Testis (tissue), 3 donors: ENCODE results near the gene KMT2B. TPM values are rescaled to one million over a fixed set of nuclear protein-coding genes. Genes with fewer than 3 reads are reported as not detected.

Experiments
- DNase-seq: peaks from one replicate; pipeline ENCODE4 v3.0.0-alpha.2; 2019
- H3K27ac ChIP-seq, 2 donors: fragments of 200-600 bp; sonication (generic); one replicate each; pipeline ENCODE4 v1.5.1; 2019
- H3K27me3 ChIP-seq: fragments of 200-600 bp; sonication (generic); one replicate; pipeline ENCODE4 v1.5.1; 2019
- H3K36me3 ChIP-seq: fragments of 200-600 bp; sonication (generic); one replicate; pipeline ENCODE4 v1.5.1; 2017; ENCODE audit warnings: low read depth; ENCODE audit errors: missing control alignments
- H3K4me1 ChIP-seq: fragments of 200-600 bp; sonication (generic); one replicate; pipeline ENCODE4 v1.5.1; 2019
- H3K4me3 ChIP-seq, 2 donors: fragments of 200-600 bp; sonication (generic); one replicate each; pipeline ENCODE4 v1.5.1; 2017 to 2019
- H3K9me3 ChIP-seq: fragments of 200-600 bp; sonication (generic); one replicate; pipeline ENCODE4 v1.5.1; 2017
- CTCF ChIP-seq, 3 experiments: fragments of 450-650 bp in 2 of 3; fragments of 200-600 bp in 1 of 3; sonication (generic) in 1 of 3; IDR thresholded peaks; one replicate each; pipeline ENCODE4 v1.5.1; 2016 to 2019; ENCODE audit warnings: antibody characterized with exemption in 3 of 3, mild to moderate bottlenecking in 2 of 3, moderate library complexity in 1 of 3
- POLR2A ChIP-seq: fragments of 450-650 bp; IDR thresholded peaks from one replicate; pipeline ENCODE4 v1.6.1; 2017; ENCODE audit warnings: antibody characterized with exemption, mild to moderate bottlenecking, moderate library complexity
- WGBS, 2 donors: methylation state at CpG; one replicate each; pipeline ENCODE4 v1.1.5; 2018; 5-methylcytosine and 5-hydroxymethylcytosine counted together
- intact Hi-C: fragments of 100-400 bp; cut with DNase I; formaldehyde crosslinking; loops from one replicate; pipeline ENCODE4 v1.15.1; 2023; ENCODE audit warnings: low total_unique reads
- polyA plus RNA-seq: library from polyadenylated mRNA; stranded (reverse); fragments of 350-450 nt; fragmentation: Illumina TruSeq; extraction: RNeasy Lipid Tissue Mini Kit (QIAGEN cat#74804); gene quantifications from one replicate; pipeline ENCODE4 v1.2.3, GENCODE V29; 2014; ENCODE audit warnings: low read depth, low replicate concordance; ENCODE audit not compliant: insufficient read depth
- total RNA-seq, 2 donors: library from RNA; depleted of rRNA; stranded (reverse); fragments of >200 nt; gene quantifications; one replicate each; pipeline ENCODE4 v1.2.3, GENCODE V29; 2016

The KMT2B gene
- total and polyA plus RNA-seq, 3 donors from 2014 or later = 73.3 to 110 (median 109) TPM

- Histone ChIP-seq H3K27ac (no peak overlapping the region), H3K4me1 (peaks cover 26% of the 10 kb centered on the region)
- WGBS, 2 donors = 82 to 92% methylated on average over 4 to 20 of the region's 20 CpGs
Observed at GRCh38 chr19:35752746-35753350, 35.0 kb downstream of the KMT2B start.

DNA sequence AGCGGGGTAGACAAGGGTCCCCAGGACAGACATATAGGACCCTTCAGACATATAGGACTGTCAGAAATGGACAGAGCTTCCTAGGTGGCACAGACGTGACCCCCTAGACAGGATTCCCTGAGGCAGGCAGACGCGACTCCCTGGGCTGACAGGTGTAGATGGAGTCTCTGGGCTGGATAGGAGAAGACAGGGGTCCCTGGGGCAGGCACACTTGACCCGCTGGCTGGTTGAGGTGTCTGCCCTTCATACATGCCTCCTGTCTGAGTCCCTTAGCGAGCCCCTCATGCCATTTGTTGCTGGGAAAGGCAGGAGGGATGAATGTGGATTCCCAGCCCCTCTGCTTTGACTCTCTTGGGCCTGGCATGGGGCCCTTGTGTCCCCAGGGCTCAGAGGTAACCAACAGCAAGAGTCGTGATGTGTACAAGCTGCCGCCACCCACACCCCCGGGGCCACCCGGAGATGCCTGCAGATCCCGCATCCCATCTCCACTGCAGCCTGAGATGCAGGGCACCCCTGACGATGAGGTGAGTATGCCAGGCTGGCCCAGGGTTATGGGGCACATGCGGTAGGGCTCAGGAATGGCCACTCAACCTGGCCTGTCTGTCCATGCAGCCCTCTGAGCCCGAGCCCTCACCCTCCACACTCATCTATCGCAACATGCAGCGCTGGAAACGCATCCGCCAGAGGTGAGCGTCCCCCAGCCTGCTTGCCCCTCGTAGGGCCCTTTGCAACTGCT, 36.0 kb downstream of the KMT2B start:
- Histone ChIP-seq H3K27me3 (no peaks in the 10 kb centered on the region), H3K36me3 (no peaks in the 10 kb centered on the region), H3K9me3 (no peaks in the 10 kb centered on the region), H3K27ac (peak overlapping the region in 1 of 2 donors; percentile 97), H3K4me3 (no peak overlapping the region), H3K4me1 (peaks cover 25% of the 10 kb centered on the region)
- no peak for DNase-seq
- intact Hi-C loops = no loop called here
- WGBS, 2 donors = 90 to 95% methylated on average over 20 of the region's 20 CpGs
- no peak for TF ChIP-seq CTCF (IDR thresholded peaks at IDR 0.05)
- no peak for TF ChIP-seq POLR2A

More at GRCh38 chr19:35752746-35753350, 35.0 kb downstream of the KMT2B start:
- no peak overlapping the region for H3K4me3 ChIP-seq
- no peaks in the 10 kb centered on the region for H3K27me3 ChIP-seq
- intact Hi-C loops = no loop called here
- TF ChIP-seq POLR2A (no peak), CTCF (IDR thresholded peaks at IDR 0.05) (no peak)
- H3K9me3 ChIP-seq = no peaks in the 10 kb centered on the region
- no peak for DNase-seq
- H3K36me3 ChIP-seq = no peaks in the 10 kb centered on the region

DNA sequence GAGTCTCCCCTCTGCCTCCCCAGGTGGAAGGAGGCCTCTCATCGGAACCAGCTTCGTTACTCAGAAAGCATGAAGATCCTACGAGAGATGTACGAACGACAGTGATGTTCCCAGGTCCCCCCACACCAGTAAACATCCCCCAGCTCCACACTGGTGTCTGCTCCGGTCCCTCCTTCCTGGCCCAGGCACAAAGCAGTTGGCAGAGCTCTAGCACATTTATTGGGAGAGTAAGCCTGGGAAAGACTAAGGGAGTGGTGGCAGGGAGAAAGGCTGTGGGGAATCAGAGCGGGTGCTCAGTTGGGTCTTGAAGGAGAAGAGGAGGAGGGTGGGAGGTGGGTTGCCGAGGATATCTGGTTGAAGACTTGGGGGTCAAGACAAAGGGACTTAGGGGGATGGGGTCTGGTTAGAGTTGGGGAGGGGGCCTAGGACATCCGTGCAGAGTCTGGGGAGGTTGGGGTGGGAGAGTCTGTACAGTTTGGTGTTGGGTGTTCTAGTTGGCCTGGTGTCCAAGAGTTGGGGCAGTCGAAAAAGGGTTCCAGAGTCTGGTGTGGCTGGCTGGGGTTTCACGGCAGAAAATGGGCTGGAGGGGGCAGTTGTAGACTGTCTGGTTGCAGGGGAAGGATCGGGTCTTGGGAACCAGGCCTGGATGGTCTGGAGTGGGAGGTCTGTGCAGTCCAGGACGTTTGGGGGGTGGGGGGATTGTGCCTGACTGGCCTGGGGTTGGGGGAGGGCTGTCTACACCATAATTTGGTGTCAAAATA, 36.7 kb downstream of the KMT2B start:
- Histone ChIP-seq H3K4me1 (peaks cover 24% of the 10 kb centered on the region), H3K27ac (peak overlapping the region; percentile 70 to 97), H3K4me3 (peak overlapping the region in 1 of 2 donors; percentile 92), H3K27me3 (no peaks in the 10 kb centered on the region), H3K36me3 (no peaks in the 10 kb centered on the region), H3K9me3 (no peaks in the 10 kb centered on the region)
- intact Hi-C loops = no loop called here
- TF ChIP-seq POLR2A (no peak), CTCF (IDR thresholded peaks at IDR 0.05) (no peak)
- DNase-seq = no peak
- WGBS, 2 donors = 67 to 71% methylated on average over 13 of the region's 13 CpGs

GRCh38 chr19:35755131-35755549, 37.3 kb downstream of the KMT2B start:
- WGBS, 2 donors = 24 to 35% methylated on average over 17 of the region's 17 CpGs
- no peak for DNase-seq
- Histone ChIP-seq H3K4me1 (peaks cover 24% of the 10 kb centered on the region), H3K27ac (peak overlapping the region; percentile 70 to 97), H3K36me3 (no peaks in the 10 kb centered on the region), H3K27me3 (no peaks in the 10 kb centered on the region), H3K9me3 (no peaks in the 10 kb centered on the region), H3K4me3 (peak overlapping the region; percentile 88 to 92)
- intact Hi-C loops = no loop called here
- TF ChIP-seq POLR2A = no peak
- TF ChIP-seq CTCF (IDR thresholded peaks at IDR 0.05) = no peak
